Left kidney (tissue), 2 donors: ENCODE measurements around the gene SLC38A10. TPM values are rescaled to one million over a fixed set of nuclear protein-coding genes. Genes with fewer than 3 reads are reported as not detected.

ENCODE experiments used
- DNase-seq: peaks from one replicate; pipeline ENCODE4 v3.0.0-alpha.2; 2013
- polyA plus RNA-seq: library from polyadenylated mRNA; unstranded; fragments of 120-200 nt; gene quantifications from one replicate; pipeline ENCODE4 v1.2.1, GENCODE V29; 2013; ENCODE audit not compliant: insufficient read length

The SLC38A10 gene
- polyA plus RNA-seq, 1 donor: 56.3 TPM

GRCh38 chr17:81254955-81255717, 40.0 kb downstream of the SLC38A10 start:
- peak; percentile 62 for DNase-seq

GRCh38 chr17:81253358-81254131, 41.6 kb downstream of the SLC38A10 start:
- DNase-seq: no peak

GRCh38 chr17:81252987-81253329, 42.1 kb downstream of the SLC38A10 start:
- no peak for DNase-seq

GRCh38 chr17:81252326-81252986, 42.7 kb downstream of the SLC38A10 start:
- no peak for DNase-seq

GRCh38 chr17:81251709-81252301, 43.3 kb downstream of the SLC38A10 start:
- DNase-seq: no peak

GRCh38 chr17:81251094-81251708, 43.9 kb downstream of the SLC38A10 start:
- no peak for DNase-seq

- DNase-seq: no peak
Observed at GRCh38 chr17:81250286-81251093, 44.6 kb downstream of the SLC38A10 start.

GRCh38 chr17:81249223-81250040, 45.7 kb downstream of the SLC38A10 start:
- no peak for DNase-seq

- no peak for DNase-seq
Observed at GRCh38 chr17:81248649-81249048, 46.5 kb downstream of the SLC38A10 start.

- DNase-seq: no peak
Observed at GRCh38 chr17:81247339-81247990, 47.6 kb downstream of the SLC38A10 start.

GRCh38 chr17:81246679-81247338, 48.3 kb downstream of the SLC38A10 start:
- DNase-seq: no peak

- DNase-seq: no peak
Observed at GRCh38 chr17:81246343-81246670, 48.8 kb downstream of the SLC38A10 start.

GRCh38 chr17:81245665-81246342, 49.3 kb downstream of the SLC38A10 start:
- no peak for DNase-seq

- DNase-seq: no peak
Observed at GRCh38 chr17:81245024-81245664, 50.0 kb downstream of the SLC38A10 start.

- DNase-seq: no peak
Observed at GRCh38 chr17:81244358-81245023, 50.6 kb downstream of the SLC38A10 start.

GRCh38 chr17:81243333-81243664, 51.8 kb downstream of the SLC38A10 start:
- no peak for DNase-seq

- no peak for DNase-seq
Observed at GRCh38 chr17:81242421-81243332, 52.4 kb downstream of the SLC38A10 start.
